Measurements from ENCODE around the gene HSP90AA1. TPM values are rescaled to one million over a fixed set of nuclear protein-coding genes. Genes with fewer than 3 reads are reported as not detected.

Gene HSP90AA1
- total and polyA plus RNA-seq, 2 donors (not counting 1 experiment from before 2014, with no cell fraction given): 190 to 222 TPM

GRCh38 chr14:102058146-102058545, 28.7 kb downstream of the HSP90AA1 start:
- Mint-ChIP-seq H3K27me3 (no peaks in the 10 kb centered on the region), H3K4me1 (peaks cover 4% of the 10 kb centered on the region), H3K27ac (no peak overlapping the region), H3K4me3 (no peak overlapping the region), H3K9me3 (ENCODE audit: insufficient read depth) (no peaks in the 10 kb centered on the region)
- ATAC-seq (ENCODE audit: low read depth): no peak
- no peaks in the 10 kb centered on the region for H4K20me1 ChIP-seq (ENCODE audit: control insufficient read depth, insufficient read depth, low read length, poor library complexity, severe bottlenecking)
- H2AFZ ChIP-seq (ENCODE audit: insufficient read depth, low read depth, low read length, poor library complexity, severe bottlenecking): no peak overlapping the region
- no peaks in the 10 kb centered on the region for H3K9me3 ChIP-seq (ENCODE audit: control extremely low read depth in 1 of 3, control insufficient read depth in 2 of 3, insufficient read depth in 1 of 3, low read length in 2 of 3)
- H3K27ac ChIP-seq (ENCODE audit: low read length in 2 of 2): no peak overlapping the region
- H3K4me2 ChIP-seq (replicated peaks; ENCODE audit: low read depth, low read length, poor library complexity, severe bottlenecking): no peak overlapping the region
- peaks cover 0 to 3% of the 10 kb centered on the region in 2 donors for H3K4me1 ChIP-seq (ENCODE audit: control insufficient read depth in 2 of 2, insufficient read depth in 2 of 2, low read length in 2 of 2)
- H3K4me3 ChIP-seq (ENCODE audit: control extremely low read depth in 1 of 5, extremely low read depth in 1 of 5, insufficient read depth in 1 of 5, low read depth in 2 of 5, low read length in 4 of 5): no peak overlapping the region
- ChIA-PET POLR2A (no interaction called here), CTCF (no interaction called here)
- H3K36me3 ChIP-seq (replicated peaks in 1 of 2; ENCODE audit: control extremely low read depth in 1 of 2, control insufficient read depth in 1 of 2, extremely low read depth in 1 of 2, insufficient read depth in 2 of 2, low read length in 1 of 2): peaks cover 0 to 2% of the 10 kb centered on the region in 2 experiments
- DNase-seq: no peak
- peaks cover 0 to 2% (median 0%) of the 10 kb centered on the region in 4 experiments for H3K27me3 ChIP-seq (replicated peaks in 1 of 4; ENCODE audit: control extremely low read depth in 1 of 4, control insufficient read depth in 3 of 4, insufficient read depth in 4 of 4, low read length in 3 of 4)
- WGBS (ENCODE audit: insufficient coverage): 67% methylated on average over 1 of the region's 7 CpGs
- no peak for TF ChIP-seq EZH2 (IDR thresholded peaks at IDR 0.05; ENCODE audit: borderline replicate concordance, insufficient read depth, low read depth, low read length, poor library complexity, severe bottlenecking)
- no peak for TF ChIP-seq CTCF (IDR thresholded peaks at IDR 0.05)
- no peaks in the 10 kb centered on the region for H3K79me2 ChIP-seq (ENCODE audit: control insufficient read depth, insufficient read depth, low read length)
- no peak overlapping the region for H3K9ac ChIP-seq (ENCODE audit: low read length)
- intact Hi-C loops (cut with micrococcal nuclease): no loop called here

GRCh38 chr14:102057480-102058114, 29.2 kb downstream of the HSP90AA1 start:
- intact Hi-C loops (cut with micrococcal nuclease): no loop called here
- Histone ChIP-seq H4K20me1 (ENCODE audit: control insufficient read depth, insufficient read depth, low read length, poor library complexity, severe bottlenecking) (no peaks in the 10 kb centered on the region), H3K4me1 (ENCODE audit: control insufficient read depth in 2 of 2, insufficient read depth in 2 of 2, low read length in 2 of 2) (peaks cover 0 to 2% of the 10 kb centered on the region in 2 donors), H3K27ac (ENCODE audit: low read length in 2 of 2) (no peak overlapping the region), H3K4me3 (ENCODE audit: control extremely low read depth in 1 of 5, extremely low read depth in 1 of 5, insufficient read depth in 1 of 5, low read depth in 2 of 5, low read length in 4 of 5) (no peak overlapping the region), H2AFZ (ENCODE audit: insufficient read depth, low read depth, low read length, poor library complexity, severe bottlenecking) (no peak overlapping the region), H3K79me2 (ENCODE audit: control insufficient read depth, insufficient read depth, low read length) (no peaks in the 10 kb centered on the region), H3K9me3 (ENCODE audit: control extremely low read depth in 1 of 3, control insufficient read depth in 2 of 3, insufficient read depth in 1 of 3, low read length in 2 of 3) (no peaks in the 10 kb centered on the region), H3K36me3 (replicated peaks in 1 of 2; ENCODE audit: control extremely low read depth in 1 of 2, control insufficient read depth in 1 of 2, extremely low read depth in 1 of 2, insufficient read depth in 2 of 2, low read length in 1 of 2) (peaks cover 2 to 5% of the 10 kb centered on the region in 2 experiments), H3K9ac (ENCODE audit: low read length) (no peak overlapping the region), H3K4me2 (replicated peaks; ENCODE audit: low read depth, low read length, poor library complexity, severe bottlenecking) (no peak overlapping the region), H3K27me3 (replicated peaks in 1 of 4; ENCODE audit: control extremely low read depth in 1 of 4, control insufficient read depth in 3 of 4, insufficient read depth in 4 of 4, low read length in 3 of 4) (peaks cover 0 to 2% (median 0%) of the 10 kb centered on the region in 4 experiments)
- Mint-ChIP-seq H3K9me3 (ENCODE audit: insufficient read depth) (no peaks in the 10 kb centered on the region), H3K27ac (no peak overlapping the region), H3K27me3 (no peaks in the 10 kb centered on the region), H3K4me1 (peaks cover 3% of the 10 kb centered on the region), H3K4me3 (no peak overlapping the region)
- no peak for ATAC-seq (ENCODE audit: low read depth)
- ChIA-PET POLR2A (no interaction called here), CTCF (no interaction called here)
- WGBS (ENCODE audit: insufficient coverage): 58% methylated on average over 6 of the region's 10 CpGs
- no peak for DNase-seq
- TF ChIP-seq EZH2 (IDR thresholded peaks at IDR 0.05; ENCODE audit: borderline replicate concordance, insufficient read depth, low read depth, low read length, poor library complexity, severe bottlenecking) (no peak), CTCF (IDR thresholded peaks at IDR 0.05) (no peak)

Measured in B cell (primary cell).